Dendritic cell treated with granulocyte-macrophage colony-stimulating factor and Interleukin-4, amounts not matched to agents 40 ng/mL and 50 ng/mL, for 4 days (primary cell): ENCODE results near the gene RCN1.
"Not testable (repeated sequence)": the region's sequence is repeated elsewhere in the genome, so short reads cannot be mapped to it uniquely, and the experiment has no call there.

Experiments used
- H3K27ac Mint-ChIP-seq: one replicate; pipeline ENCODE4 v1.8.0; 2022; ENCODE audit warnings: mild to moderate bottlenecking, mixed read lengths
- H3K27me3 Mint-ChIP-seq: one replicate; pipeline ENCODE4 v1.8.0; 2022; ENCODE audit warnings: mild to moderate bottlenecking, mixed read lengths
- H3K36me3 Mint-ChIP-seq: one replicate; pipeline ENCODE4 v1.8.0; 2022; ENCODE audit warnings: low read depth, mixed read lengths
- H3K4me1 Mint-ChIP-seq: one replicate; pipeline ENCODE4 v1.8.0; 2022; ENCODE audit warnings: low read depth, mixed read lengths
- H3K4me3 Mint-ChIP-seq: one replicate; pipeline ENCODE4 v1.8.0; 2022; ENCODE audit warnings: mild to moderate bottlenecking, moderate library complexity, mixed read lengths
- H3K9me3 Mint-ChIP-seq: one replicate; pipeline ENCODE4 v1.8.0; 2022; ENCODE audit warnings: mixed read lengths
- intact Hi-C: fragments of 100-400 bp; cut with micrococcal nuclease; formaldehyde crosslinking; loops from one replicate; pipeline ENCODE4 v1.15.0; 2022

RCN1 gene

GRCh38 chr11:32113200-32113919 lies 22.5 kb downstream of the RCN1 start:
- Mint-ChIP-seq H3K4me1 (no peaks in the 10 kb centered on the region), H3K9me3 (no peaks in the 10 kb centered on the region), H3K4me3 (no peak overlapping the region), H3K27me3 (peaks cover 5% of the 10 kb centered on the region), H3K36me3 (no peaks in the 10 kb centered on the region), H3K27ac (no peak overlapping the region)
- intact Hi-C loops = no loop called here

GRCh38 chr11:32113920-32114203 lies 23.0 kb downstream of the RCN1 start:
- H3K4me3 Mint-ChIP-seq = no peak overlapping the region
- no peaks in the 10 kb centered on the region for H3K9me3 Mint-ChIP-seq
- H3K4me1 Mint-ChIP-seq = no peaks in the 10 kb centered on the region
- H3K27ac Mint-ChIP-seq = no peak overlapping the region
- peaks cover 5% of the 10 kb centered on the region for H3K27me3 Mint-ChIP-seq
- H3K36me3 Mint-ChIP-seq = no peaks in the 10 kb centered on the region
- intact Hi-C loops = no loop called here

- H3K36me3 Mint-ChIP-seq = no peaks in the 10 kb centered on the region
- no peak overlapping the region for H3K4me3 Mint-ChIP-seq
- H3K27ac Mint-ChIP-seq = no peak overlapping the region
- no peaks in the 10 kb centered on the region for H3K9me3 Mint-ChIP-seq
- peaks cover 5% of the 10 kb centered on the region for H3K27me3 Mint-ChIP-seq
- H3K4me1 Mint-ChIP-seq = no peaks in the 10 kb centered on the region
- intact Hi-C loops = no loop called here
These were observed 24.6 kb downstream of the RCN1 start for GRCh38 chr11:32115446-32115845.

- Mint-ChIP-seq H3K4me3 (no peak overlapping the region), H3K27me3 (peaks cover 5% of the 10 kb centered on the region), H3K27ac (no peak overlapping the region), H3K4me1 (no peaks in the 10 kb centered on the region), H3K36me3 (no peaks in the 10 kb centered on the region), H3K9me3 (no peaks in the 10 kb centered on the region)
- intact Hi-C loops = no loop called here
These were observed 25.8 kb downstream of the RCN1 start for GRCh38 chr11:32116668-32117067.

GRCh38 chr11:32118025-32118974 lies 27.4 kb downstream of the RCN1 start:
- no peak overlapping the region for H3K27ac Mint-ChIP-seq
- no peaks in the 10 kb centered on the region for H3K9me3 Mint-ChIP-seq
- intact Hi-C loops = no loop called here
- H3K36me3 Mint-ChIP-seq = no peaks in the 10 kb centered on the region
- no peak overlapping the region for H3K4me3 Mint-ChIP-seq
- H3K4me1 Mint-ChIP-seq = no peaks in the 10 kb centered on the region
- peaks cover 3% of the 10 kb centered on the region for H3K27me3 Mint-ChIP-seq

GRCh38 chr11:32119139-32119538 lies 28.3 kb downstream of the RCN1 start:
- H3K27ac Mint-ChIP-seq, H3K4me3 Mint-ChIP-seq, H3K36me3 Mint-ChIP-seq, H3K9me3 Mint-ChIP-seq, H3K27me3 Mint-ChIP-seq, H3K4me1 Mint-ChIP-seq, intact Hi-C loops: not testable (repeated sequence)

GRCh38 chr11:32121012-32121411 lies 30.1 kb downstream of the RCN1 start:
- H3K36me3 Mint-ChIP-seq = no peaks in the 10 kb centered on the region
- intact Hi-C loops = no loop called here
- H3K4me1 Mint-ChIP-seq = no peaks in the 10 kb centered on the region
- no peaks in the 10 kb centered on the region for H3K27me3 Mint-ChIP-seq
- no peaks in the 10 kb centered on the region for H3K9me3 Mint-ChIP-seq
- H3K4me3 Mint-ChIP-seq = no peak overlapping the region
- H3K27ac Mint-ChIP-seq = no peak overlapping the region

- H3K27me3 Mint-ChIP-seq = peaks cover 4% of the 10 kb centered on the region
These were observed 31.3 kb downstream of the RCN1 start for GRCh38 chr11:32122200-32122599.

GRCh38 chr11:32131321-32131720 lies 40.4 kb downstream of the RCN1 start:
- Mint-ChIP-seq H3K9me3 (peaks cover 10% of the 10 kb centered on the region), H3K4me3 (no peak overlapping the region), H3K27me3 (peaks cover 11% of the 10 kb centered on the region), H3K4me1 (no peaks in the 10 kb centered on the region), H3K36me3 (no peaks in the 10 kb centered on the region), H3K27ac (no peak overlapping the region)
- intact Hi-C loops = no loop called here

More at GRCh38 chr11:32122200-32122599, 31.3 kb downstream of the RCN1 start:
- peaks cover 9% of the 10 kb centered on the region for H3K9me3 Mint-ChIP-seq
- no peak overlapping the region for H3K4me3 Mint-ChIP-seq
- H3K27ac Mint-ChIP-seq = no peak overlapping the region
- H3K4me1 Mint-ChIP-seq = no peaks in the 10 kb centered on the region
- no peaks in the 10 kb centered on the region for H3K36me3 Mint-ChIP-seq
- intact Hi-C loops = no loop called here

GRCh38 chr11:32136657-32137056 lies 45.8 kb downstream of the RCN1 start:
- intact Hi-C loops = no loop called here
- H3K27ac Mint-ChIP-seq = no peak overlapping the region
- peaks cover 2% of the 10 kb centered on the region for H3K27me3 Mint-ChIP-seq
- H3K9me3 Mint-ChIP-seq = peaks cover 15% of the 10 kb centered on the region
- H3K4me1 Mint-ChIP-seq = no peaks in the 10 kb centered on the region
- H3K36me3 Mint-ChIP-seq = no peaks in the 10 kb centered on the region
- no peak overlapping the region for H3K4me3 Mint-ChIP-seq

GRCh38 chr11:32137263-32137662 lies 46.4 kb downstream of the RCN1 start:
- H3K36me3 Mint-ChIP-seq = no peaks in the 10 kb centered on the region
- H3K9me3 Mint-ChIP-seq = peaks cover 15% of the 10 kb centered on the region
- intact Hi-C loops = no loop called here
- H3K27me3 Mint-ChIP-seq = peaks cover 2% of the 10 kb centered on the region
- no peak overlapping the region for H3K27ac Mint-ChIP-seq
- no peaks in the 10 kb centered on the region for H3K4me1 Mint-ChIP-seq
- no peak overlapping the region for H3K4me3 Mint-ChIP-seq

- intact Hi-C loops = no loop called here
- Mint-ChIP-seq H3K27ac (no peak overlapping the region), H3K27me3 (peaks cover 2% of the 10 kb centered on the region), H3K4me3 (no peak overlapping the region), H3K9me3 (peaks cover 15% of the 10 kb centered on the region), H3K4me1 (no peaks in the 10 kb centered on the region), H3K36me3 (no peaks in the 10 kb centered on the region)
These were observed 47.0 kb downstream of the RCN1 start for GRCh38 chr11:32137869-32138268.

- Mint-ChIP-seq H3K4me1 (no peaks in the 10 kb centered on the region), H3K27ac (no peak overlapping the region), H3K27me3 (no peaks in the 10 kb centered on the region), H3K4me3 (no peak overlapping the region), H3K9me3 (peaks cover 15% of the 10 kb centered on the region), H3K36me3 (no peaks in the 10 kb centered on the region)
- intact Hi-C loops = no loop called here
These were observed 48.0 kb downstream of the RCN1 start for GRCh38 chr11:32138902-32139301.

GRCh38 chr11:32139896-32140520 lies 49.1 kb downstream of the RCN1 start:
- Mint-ChIP-seq H3K27ac (no peak overlapping the region), H3K36me3 (no peaks in the 10 kb centered on the region), H3K4me1 (no peaks in the 10 kb centered on the region), H3K9me3 (peaks cover 15% of the 10 kb centered on the region), H3K4me3 (no peak overlapping the region), H3K27me3 (no peaks in the 10 kb centered on the region)
- intact Hi-C loops = no loop called here
